HG03135 (cell line): ENCODE data around the gene AUTS2.

Experiments used
- ATAC-seq: cut with Tn5 transposase; IDR thresholded peaks from one replicate; pipeline ENCODE4 v1.9.1; 2021; ENCODE audit warnings: mild to moderate bottlenecking, moderate library complexity; ENCODE audit not compliant: unreplicated experiment

The AUTS2 gene

DNA sequence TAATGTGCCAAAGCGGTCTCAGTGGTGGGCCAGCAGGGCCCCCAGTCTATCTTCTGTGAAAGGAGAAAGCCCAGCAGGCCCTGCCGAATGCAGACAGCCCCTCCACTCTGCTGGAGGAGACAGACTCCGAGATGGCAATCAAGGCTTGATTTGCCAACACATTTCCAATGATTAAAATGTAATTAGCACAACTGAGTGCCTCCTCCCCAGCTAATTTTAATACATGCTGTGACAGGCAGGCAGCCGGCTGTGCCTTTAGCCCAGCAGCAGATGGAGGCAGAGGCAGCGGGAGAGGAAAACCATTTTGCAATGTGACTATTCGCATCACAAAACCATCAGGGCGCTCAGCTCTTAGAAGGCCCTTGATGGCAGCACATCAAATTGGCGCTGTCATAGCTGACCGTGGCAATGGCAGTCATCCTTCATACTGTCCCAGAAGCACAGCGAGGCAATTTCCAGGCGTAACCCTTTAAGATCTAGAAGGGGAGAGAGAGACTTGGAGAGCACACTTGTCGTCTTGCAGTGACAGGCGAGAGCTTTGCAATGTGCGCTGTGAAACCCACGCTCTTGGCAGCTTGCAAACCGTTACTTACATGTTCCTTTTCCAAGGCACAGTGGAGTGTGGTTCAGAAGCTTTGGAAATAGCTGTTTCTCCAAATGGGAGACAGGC lies 818.8 kb downstream of the AUTS2 start:
- no peak for ATAC-seq

DNA sequence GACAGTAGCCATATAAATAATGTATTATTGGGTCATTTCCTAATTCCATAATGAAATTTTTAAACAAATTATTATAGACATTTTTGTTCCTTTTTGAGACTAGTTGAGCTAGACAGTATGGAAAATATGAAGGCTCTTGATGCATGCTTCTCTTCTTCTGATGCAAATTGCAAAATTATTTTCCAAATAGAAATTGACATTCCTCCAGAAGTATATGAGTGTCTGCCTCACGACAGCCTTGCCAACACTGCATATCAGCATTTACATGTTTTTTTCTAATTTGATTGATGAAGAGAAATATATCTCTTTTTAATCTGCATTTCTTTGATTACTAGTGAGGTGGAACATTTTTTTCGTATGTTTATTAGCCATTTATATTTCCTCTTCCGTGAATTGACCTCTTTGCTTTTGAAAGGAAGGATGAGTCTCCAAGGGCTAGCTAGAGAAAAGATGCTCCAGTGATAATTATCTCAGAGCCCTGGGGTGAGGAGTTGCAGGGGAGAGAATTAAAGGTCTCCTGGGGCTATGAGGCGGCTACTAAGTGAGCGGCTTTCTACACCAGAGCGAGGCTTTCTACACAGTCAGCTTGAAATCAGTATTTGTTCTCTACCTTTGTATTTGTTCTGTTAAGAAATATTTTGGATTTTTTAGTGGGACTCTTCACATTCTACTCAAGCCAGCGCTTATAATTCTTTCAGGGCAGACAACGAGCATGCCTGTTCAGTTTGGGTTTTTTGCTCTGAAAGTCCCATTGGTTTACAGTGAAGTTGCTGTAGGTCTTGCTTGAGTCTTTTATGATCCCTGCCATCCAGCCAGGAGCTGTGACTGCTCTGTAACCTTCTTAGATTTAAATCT lies 821.5 kb downstream of the AUTS2 start:
- ATAC-seq: no peak

DNA sequence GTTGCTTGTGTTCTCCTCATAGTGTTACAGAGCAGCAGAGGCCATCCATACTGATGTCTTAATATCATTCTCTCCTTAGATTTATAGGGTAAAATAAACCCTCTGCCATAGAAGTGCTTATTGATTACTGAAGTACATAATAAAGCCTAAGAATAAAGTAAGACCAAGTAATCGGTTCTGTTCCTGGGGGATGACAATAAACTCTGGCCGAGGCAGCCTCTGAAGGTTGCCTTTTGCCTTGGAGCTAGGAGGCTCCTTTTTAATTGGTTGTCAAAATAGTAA lies 822.0 kb downstream of the AUTS2 start:
- no peak for ATAC-seq

DNA sequence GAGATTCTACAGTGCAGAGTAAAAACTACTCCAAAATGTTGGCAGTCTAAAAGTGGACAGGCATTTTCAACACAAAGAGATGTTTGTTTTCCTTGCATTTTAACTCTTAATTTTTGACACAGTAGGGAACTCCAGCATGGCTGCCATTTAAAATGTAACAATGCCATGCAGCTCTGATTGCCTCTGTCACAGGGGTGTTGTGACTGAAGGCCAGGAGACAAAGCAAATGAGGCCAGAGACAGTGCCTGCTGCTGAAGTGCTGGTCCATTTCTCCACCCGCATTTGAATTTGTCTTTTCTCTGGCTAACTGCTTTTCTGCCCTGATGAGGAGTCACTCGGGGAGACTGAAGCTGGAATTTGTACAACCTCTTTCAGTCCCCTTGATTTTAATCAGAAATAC lies 823.0 kb downstream of the AUTS2 start:
- ATAC-seq: no peak

DNA sequence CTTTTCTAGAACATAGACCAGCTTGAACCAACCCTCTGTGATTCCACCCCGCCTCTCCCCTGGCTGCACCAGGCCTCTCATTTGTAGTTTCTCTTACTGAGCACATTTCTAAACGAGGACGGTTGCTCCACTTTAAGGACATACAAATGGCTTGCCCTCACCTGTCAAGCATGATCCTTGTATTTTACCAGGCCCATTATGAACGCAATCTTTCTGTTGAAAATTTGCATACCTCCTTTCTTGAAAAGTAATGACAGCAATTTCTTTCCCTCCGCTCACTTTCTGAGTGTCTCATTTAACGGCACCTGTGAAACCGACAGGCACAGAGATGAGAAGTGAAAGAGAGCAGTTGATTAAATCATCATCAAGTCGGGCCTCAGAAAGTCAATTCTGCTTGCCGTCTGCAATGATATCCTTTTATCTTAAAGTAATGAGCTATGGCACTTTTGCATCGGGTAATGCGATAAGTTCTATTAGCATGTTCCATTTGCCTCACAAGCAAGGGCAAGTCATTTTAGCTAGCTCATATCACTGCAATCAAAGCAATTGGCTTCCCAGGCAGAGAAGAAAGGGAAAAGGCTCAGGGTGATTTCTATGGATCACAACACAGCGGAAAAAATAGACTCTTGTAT lies 828.1 kb downstream of the AUTS2 start:
- peak; percentile 82 for ATAC-seq

DNA sequence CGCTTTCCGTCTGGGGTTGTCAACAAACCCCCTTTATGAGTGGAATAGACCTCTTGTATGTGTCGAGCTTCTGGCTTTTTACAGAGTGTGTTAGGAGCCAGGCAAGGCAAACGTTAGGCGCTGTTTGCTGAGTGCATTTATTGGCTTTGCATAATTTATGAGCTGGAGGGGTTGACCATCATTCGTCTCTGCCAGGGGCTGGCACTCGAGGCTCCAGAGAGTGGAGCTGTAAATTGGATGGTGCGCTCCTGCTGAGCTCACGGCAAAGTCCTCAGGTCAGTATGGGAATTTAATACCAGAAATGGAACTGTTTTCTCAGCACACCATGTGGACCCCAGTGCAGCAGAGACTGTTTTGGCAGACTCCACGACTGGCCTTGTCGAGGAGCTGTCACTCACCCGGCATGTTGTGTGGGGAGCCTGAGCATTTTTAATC lies 834.3 kb downstream of the AUTS2 start:
- ATAC-seq: no peak

- ATAC-seq: no peak
These were observed 836.1 kb downstream of the AUTS2 start for GRCh38 chr7:70434376-70434775.

DNA sequence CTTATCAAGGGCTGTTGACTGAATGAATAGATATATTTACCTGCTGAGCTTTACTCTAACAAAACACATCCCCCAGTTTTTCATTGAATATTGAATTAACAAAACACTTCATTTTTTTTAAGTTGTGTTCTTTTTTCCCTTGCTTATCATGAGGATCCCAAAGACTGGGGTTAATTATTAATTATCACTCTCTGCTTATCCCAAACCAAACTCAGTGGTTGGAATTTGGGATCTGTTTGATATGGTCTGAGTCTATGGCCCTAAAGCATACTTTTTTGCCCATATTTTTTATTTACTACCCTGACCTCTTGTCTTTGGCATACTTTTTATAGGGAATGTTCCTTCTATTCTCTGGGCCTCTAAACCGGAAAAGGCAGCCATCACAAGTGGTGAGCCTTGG lies 836.5 kb downstream of the AUTS2 start:
- no peak for ATAC-seq

GRCh38 chr7:70435634-70436033 lies 837.4 kb downstream of the AUTS2 start:
- ATAC-seq: no peak

DNA sequence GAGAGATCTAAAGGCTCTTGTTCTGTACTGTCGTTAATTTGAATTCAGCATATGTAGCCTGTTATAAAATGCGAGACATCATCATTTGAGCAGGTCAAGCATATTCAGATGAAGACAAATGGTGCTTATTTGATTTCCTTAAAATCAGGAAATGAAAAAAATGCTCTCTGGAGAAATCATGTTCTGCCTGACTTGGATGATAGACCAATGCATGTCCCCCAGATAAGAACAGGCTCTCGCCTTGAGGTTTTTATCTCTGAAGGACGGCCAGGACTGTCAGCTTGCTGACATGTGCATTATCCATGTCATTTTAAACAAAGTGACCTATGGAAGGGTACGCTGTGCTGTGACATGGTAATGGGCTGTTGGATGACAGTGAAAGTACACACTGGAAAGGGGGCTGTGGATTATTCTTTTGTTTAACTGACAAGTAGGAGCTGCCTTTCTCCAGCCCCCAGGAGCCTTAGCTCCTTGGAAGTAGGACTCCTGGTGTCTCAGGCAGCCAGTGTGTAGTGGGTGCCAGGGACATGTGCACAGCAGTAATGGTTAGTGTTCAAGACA lies 838.6 kb downstream of the AUTS2 start:
- no peak for ATAC-seq

GRCh38 chr7:70439651-70440050 lies 841.4 kb downstream of the AUTS2 start:
- no peak for ATAC-seq

DNA sequence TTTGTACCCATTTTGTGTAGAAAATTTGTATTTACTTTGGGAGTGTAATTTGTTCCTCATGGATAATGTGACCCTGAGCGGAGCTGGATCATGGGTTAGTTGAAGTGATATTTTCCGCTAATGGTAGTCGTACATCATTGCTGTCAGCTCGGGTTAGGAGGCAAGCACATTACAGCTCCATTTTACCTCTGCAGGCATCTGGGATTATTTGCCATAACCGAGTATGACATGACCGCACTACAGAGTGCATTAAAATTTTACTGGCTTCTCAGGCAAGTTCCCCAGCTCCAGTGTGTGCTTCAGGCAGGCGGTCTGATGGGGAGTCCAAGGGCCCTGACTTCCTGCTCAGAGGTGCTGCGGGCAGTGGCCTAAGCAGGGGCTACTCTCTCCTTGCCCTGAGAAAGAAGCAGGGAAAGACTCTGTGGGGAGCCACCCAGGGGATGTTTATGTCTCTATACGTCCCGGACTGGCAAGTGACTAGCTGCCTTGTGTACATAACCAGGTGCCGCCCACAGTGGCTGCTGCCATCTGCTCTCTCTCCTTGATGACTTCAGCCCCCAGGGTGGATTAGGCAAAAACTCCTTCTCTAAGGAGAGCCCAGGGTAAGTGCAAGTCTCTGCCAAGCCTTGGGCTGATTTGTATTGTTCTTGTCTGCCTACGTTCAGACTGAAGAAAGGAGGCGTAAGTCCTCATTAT lies 848.3 kb downstream of the AUTS2 start:
- no peak for ATAC-seq

DNA sequence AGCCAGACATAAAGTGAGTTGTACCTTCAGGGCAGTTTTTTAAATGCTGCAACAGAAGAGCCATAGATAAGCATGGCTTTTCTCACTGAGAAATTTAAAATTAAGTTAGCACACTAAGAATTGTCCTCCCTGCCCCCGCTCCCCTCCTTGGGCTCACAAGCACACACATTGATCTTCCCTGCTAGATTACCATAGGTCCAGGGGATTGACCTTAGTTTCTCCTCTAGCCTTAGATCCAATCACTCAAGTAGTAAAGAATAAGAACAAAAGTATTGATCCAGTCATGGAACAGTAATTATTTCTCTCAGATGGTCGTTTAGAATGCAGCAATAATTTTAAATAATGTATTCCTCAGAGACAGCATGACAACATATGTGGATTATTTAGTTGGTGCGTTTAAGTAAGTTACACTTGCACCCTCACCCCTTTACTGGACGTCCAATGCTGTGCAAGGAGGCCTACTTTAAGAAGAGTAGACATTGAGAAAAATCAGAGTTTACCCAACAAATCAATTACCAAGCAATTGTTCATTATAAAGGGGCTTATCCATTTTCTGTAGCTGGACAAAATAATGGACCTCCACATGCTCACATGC lies 850.1 kb downstream of the AUTS2 start:
- ATAC-seq: no peak

- no peak for ATAC-seq
These were observed 852.5 kb downstream of the AUTS2 start for GRCh38 chr7:70450731-70451130.

DNA sequence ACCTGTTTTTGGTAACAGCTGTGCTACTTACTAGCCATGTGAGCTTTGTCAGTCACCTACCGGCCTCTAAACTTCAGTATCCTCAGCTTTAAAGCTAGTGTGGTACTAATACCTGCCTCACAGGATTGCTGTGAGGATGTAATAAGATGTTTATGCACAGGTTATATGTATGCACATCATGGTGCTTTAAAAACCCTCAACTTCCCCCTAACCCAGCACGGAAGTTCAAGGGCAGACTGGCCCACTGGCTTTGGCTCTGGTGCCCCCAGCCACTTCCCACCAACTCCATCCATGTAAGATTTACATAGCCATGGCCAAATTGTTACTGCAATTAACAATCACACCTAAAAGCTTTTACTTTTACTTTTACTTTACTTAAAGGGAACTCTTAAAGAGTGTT lies 857.6 kb downstream of the AUTS2 start:
- ATAC-seq: peak; percentile 27

DNA sequence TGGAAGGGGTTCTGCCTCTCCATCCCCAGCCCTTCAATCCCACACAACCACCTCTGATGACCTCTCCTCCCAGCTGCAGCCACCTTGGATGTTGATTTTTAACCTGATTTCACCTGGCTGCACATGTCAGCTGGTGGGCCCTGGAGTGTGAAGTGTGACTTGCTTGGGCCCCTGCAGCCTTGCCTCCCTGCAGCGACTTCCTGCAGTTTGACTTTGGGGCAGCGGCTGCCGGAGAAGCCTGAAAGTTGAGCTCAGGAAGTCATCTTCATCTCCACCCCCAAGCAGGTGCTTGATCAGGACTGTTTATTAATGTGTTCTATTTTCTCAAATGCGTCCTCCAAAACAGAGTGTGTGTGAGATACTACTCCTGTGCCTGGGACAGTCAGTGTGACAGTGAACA lies 858.4 kb downstream of the AUTS2 start:
- peak; percentile 58 for ATAC-seq

- ATAC-seq: no peak
These were observed 859.2 kb downstream of the AUTS2 start for GRCh38 chr7:70457482-70457881.

GRCh38 chr7:70457883-70458680 lies 859.8 kb downstream of the AUTS2 start:
- no peak for ATAC-seq

GRCh38 chr7:70458745-70459144 lies 860.5 kb downstream of the AUTS2 start:
- no peak for ATAC-seq

DNA sequence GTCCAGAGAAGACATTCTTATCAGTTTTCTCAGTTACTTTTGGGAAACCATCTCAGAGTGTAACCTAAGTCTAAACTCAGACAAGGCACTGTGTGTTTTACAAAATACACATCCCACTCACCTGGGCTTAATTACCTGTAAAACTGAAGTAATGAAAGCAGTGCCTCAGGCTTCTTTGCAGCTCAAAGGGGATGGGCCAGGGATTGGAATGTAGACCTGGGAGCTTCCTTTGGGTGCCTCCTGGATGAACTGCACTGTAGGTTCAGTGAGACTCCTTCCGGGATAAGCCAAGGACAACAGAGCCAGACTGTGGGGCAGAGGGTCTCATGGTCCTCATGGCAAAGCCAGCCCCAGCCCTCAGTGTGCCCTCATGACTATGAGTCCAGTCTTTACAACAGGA lies 861.3 kb downstream of the AUTS2 start:
- ATAC-seq: no peak
